SK-N-SH (cell line): Measurements from ENCODE around the gene MYOZ2.
"Not testable (repeated sequence)": the region's sequence is repeated elsewhere in the genome, so short reads cannot be mapped to it uniquely, and the experiment has no call there.

ENCODE experiments used
- CTCF ChIP-seq: fragments of 200-600 bp; sonication (generic); IDR thresholded peaks from 2 replicates; pipeline ENCODE4 v1.6.1; 2017; ENCODE audit warnings: antibody characterized with exemption, mild to moderate bottlenecking, moderate library complexity
- EP300 ChIP-seq, 2 experiments: IDR thresholded peaks; 2 replicates each; pipeline versions ENCODE4 v1.4.0 to v1.6.1; 2012; ENCODE audit warnings: borderline replicate concordance in 1 of 2, low read depth in 1 of 2, low read length in 1 of 2
- EZH2phosphoT487 ChIP-seq: fragments of 200-600 bp; sonication (generic); IDR thresholded peaks from 2 replicates; pipeline ENCODE4 v1.6.1; 2017; ENCODE audit warnings: low read depth, mixed run types, mild to moderate bottlenecking, antibody characterized with exemption, moderate library complexity, borderline replicate concordance
- FOXM1 ChIP-seq: IDR thresholded peaks from 2 replicates; pipeline ENCODE4 v1.4.0; 2012; ENCODE audit warnings: low read depth, mild to moderate bottlenecking
- GABPA ChIP-seq: IDR thresholded peaks from 2 replicates; pipeline ENCODE4 v1.4.0; 2012; ENCODE audit warnings: low read depth, mild to moderate bottlenecking
- GATA2 ChIP-seq: sonication (generic); formaldehyde crosslinking; IDR thresholded peaks from 2 replicates; pipeline ENCODE4 v1.5.0; 2020; ENCODE audit warnings: mild to moderate bottlenecking, missing genetic modification reagents
- MAX ChIP-seq: IDR thresholded peaks from 2 replicates; pipeline ENCODE4 v1.4.0; 2012; ENCODE audit warnings: low read depth
- NRF1 ChIP-seq: IDR thresholded peaks from 2 replicates; pipeline ENCODE4 v1.6.1; 2012; ENCODE audit warnings: low read depth, mild to moderate bottlenecking, low read length
- RAD21 ChIP-seq: IDR thresholded peaks from 2 replicates; pipeline ENCODE4 v1.6.1; 2012; ENCODE audit warnings: mild to moderate bottlenecking, low read length
- REST ChIP-seq: IDR thresholded peaks from 2 replicates; pipeline ENCODE4 v1.6.1; 2012; ENCODE audit warnings: mild to moderate bottlenecking, low read depth, low read length, moderate library complexity
- SMC3 ChIP-seq: IDR thresholded peaks from 2 replicates; pipeline ENCODE4 v1.6.1; 2012; ENCODE audit warnings: low read depth, low read length, improper control_type of control experiment
- YY1 ChIP-seq: IDR thresholded peaks from 2 replicates; pipeline ENCODE4 v1.4.0; 2012; ENCODE audit warnings: low read depth, mild to moderate bottlenecking
- TF ChIP-seq, protein P1 (sequence below): fragments of 150-350 bp; IDR thresholded peaks from 2 replicates; pipeline ENCODE4 v1.6.1; 2017; ENCODE audit warnings: antibody characterized with exemption, low read length, low read depth, borderline replicate concordance

GRCh38 chr4:119143341-119143740 is 7.7 kb downstream of the MYOZ2 start:
- TF ChIP-seq EP300 (IDR thresholded peaks at IDR 0.05; ENCODE audit: borderline replicate concordance in 1 of 2, low read depth in 1 of 2, low read length in 1 of 2); GATA2 (CRISPR knock-in tag); YY1; RAD21; NRF1; MAX; REST; GABPA; SMC3; CTCF; EZH2phosphoT487; FOXM1: not testable (repeated sequence)
- TF ChIP-seq, protein P1, sequence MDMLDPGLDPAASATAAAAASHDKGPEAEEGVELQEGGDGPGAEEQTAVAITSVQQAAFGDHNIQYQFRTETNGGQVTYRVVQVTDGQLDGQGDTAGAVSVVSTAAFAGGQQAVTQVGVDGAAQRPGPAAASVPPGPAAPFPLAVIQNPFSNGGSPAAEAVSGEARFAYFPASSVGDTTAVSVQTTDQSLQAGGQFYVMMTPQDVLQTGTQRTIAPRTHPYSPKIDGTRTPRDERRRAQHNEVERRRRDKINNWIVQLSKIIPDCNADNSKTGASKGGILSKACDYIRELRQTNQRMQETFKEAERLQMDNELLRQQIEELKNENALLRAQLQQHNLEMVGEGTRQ = not testable (repeated sequence)
